Measurements from ENCODE around the gene SHE. TPM values are rescaled to one million over a fixed set of nuclear protein-coding genes. Genes with fewer than 3 reads are reported as not detected.

SHE gene
- total RNA-seq, 1 donor from 2014 or later, result 0.04 TPM

DNA sequence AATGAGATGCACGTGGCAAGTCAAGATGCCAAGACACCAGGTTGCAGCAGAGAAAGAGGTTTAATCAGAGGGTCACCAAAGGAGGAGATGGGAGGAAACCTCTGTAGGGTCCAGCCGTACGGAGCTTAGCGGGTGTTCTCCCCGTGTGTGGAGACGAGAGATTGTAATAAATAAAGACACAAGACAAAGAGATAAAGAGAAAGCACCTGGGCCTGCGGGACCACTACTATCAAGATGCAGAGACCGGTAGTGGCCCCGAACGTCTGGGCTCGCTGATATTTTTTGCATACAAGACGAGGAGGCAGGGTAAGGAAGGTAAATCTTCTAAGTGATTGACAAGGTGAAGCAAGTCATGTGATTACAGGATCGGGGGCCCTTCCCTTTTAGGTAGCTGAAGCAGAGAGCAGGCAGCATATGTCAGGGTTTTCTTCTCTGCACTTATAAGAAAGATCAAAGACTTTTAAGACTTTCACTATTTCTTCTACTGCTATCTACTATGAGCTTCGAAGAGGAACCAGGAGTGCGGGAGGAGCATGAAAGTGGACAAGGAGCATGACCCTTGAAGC, 41.4 kb downstream of the SHE start:
- ATAC-seq (ENCODE audit: low read depth) (no peak), DNase-seq (no peak)
- Mint-ChIP-seq H3K9me3 (no peaks in the 10 kb centered on the region), H3K4me1 (no peaks in the 10 kb centered on the region), H3K27me3 (no peaks in the 10 kb centered on the region), H3K4me3 (no peak overlapping the region), H3K27ac (no peak overlapping the region), H3K36me3 (ENCODE audit: low read depth) (no peaks in the 10 kb centered on the region)
- TF ChIP-seq, protein P1, sequence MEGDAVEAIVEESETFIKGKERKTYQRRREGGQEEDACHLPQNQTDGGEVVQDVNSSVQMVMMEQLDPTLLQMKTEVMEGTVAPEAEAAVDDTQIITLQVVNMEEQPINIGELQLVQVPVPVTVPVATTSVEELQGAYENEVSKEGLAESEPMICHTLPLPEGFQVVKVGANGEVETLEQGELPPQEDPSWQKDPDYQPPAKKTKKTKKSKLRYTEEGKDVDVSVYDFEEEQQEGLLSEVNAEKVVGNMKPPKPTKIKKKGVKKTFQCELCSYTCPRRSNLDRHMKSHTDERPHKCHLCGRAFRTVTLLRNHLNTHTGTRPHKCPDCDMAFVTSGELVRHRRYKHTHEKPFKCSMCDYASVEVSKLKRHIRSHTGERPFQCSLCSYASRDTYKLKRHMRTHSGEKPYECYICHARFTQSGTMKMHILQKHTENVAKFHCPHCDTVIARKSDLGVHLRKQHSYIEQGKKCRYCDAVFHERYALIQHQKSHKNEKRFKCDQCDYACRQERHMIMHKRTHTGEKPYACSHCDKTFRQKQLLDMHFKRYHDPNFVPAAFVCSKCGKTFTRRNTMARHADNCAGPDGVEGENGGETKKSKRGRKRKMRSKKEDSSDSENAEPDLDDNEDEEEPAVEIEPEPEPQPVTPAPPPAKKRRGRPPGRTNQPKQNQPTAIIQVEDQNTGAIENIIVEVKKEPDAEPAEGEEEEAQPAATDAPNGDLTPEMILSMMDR (IDR thresholded peaks at IDR 0.05), result no peak
- ChIA-PET CTCF (no interaction called here), POLR2A (no interaction called here)
- intact Hi-C loops (cut with micrococcal nuclease), result no loop called here

DNA sequence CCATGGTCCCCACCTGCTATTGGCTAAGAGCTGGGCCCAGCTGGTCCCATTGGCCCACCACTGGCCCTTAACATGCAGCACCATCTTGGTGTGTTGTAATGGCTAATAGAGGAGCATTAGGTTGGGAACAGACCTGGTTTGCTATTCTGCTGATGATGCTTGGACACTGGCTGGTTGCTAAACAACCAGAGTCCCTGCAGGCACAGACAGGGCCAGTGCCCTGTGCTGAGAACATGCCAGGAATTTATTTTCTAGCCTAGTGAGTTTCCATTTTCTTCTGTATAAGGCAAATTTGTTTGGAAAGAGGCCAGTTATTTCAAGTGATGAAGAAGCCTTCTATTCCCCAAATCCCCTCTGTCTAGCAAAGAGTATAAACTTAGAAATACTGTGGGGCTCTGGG, 43.1 kb downstream of the SHE start:
- TF ChIP-seq, protein P1 (IDR thresholded peaks at IDR 0.05), result no peak

DNA sequence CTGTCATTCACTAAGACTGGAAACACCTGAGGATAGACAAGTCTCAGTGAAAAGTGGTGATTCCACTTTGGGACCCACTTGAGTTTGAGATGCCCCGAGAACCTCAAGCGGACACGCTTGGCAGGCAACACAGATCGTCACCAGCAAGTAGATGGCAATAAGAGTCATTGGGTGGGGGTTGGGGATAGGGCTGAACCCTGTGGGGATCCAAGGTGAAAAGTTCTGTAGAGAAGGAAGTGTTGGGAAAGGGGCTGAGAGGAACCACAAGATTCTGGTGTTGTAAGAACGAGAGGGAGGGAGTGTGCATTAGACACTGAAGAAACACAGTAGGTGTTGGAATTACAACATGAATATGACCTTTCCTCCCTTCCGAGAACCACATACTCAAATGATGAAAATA, 45.6 kb downstream of the SHE start:
- Mint-ChIP-seq H3K27me3 (no peaks in the 10 kb centered on the region), H3K4me3 (no peak overlapping the region), H3K4me1 (no peaks in the 10 kb centered on the region), H3K36me3 (ENCODE audit: low read depth) (no peaks in the 10 kb centered on the region), H3K27ac (no peak overlapping the region), H3K9me3 (no peaks in the 10 kb centered on the region)
- intact Hi-C loops (cut with micrococcal nuclease), result no loop called here
- DNase-seq, result no peak
- POLR2A ChIA-PET, result interaction anchor here (0.7 kb wide), 1 partner anchor 11 kb away, joined by 3 read pairs; no protein-coding TSS in a partner anchor
- no peak for ATAC-seq (ENCODE audit: low read depth)
- TF ChIP-seq, protein P1 (IDR thresholded peaks at IDR 0.05), result no peak
- CTCF ChIA-PET, result interaction anchor here (0.6 kb wide), 1 partner anchor 90 kb away, joined by 3 read pairs; no protein-coding TSS in a partner anchor

More for the DNA sequence above, 43.1 kb downstream of the SHE start:
- H3K4me1 Mint-ChIP-seq, result no peaks in the 10 kb centered on the region
- no peaks in the 10 kb centered on the region for H3K36me3 Mint-ChIP-seq (ENCODE audit: low read depth)
- ATAC-seq (ENCODE audit: low read depth) (no peak), DNase-seq (no peak)
- ChIA-PET POLR2A (no interaction called here), CTCF (no interaction called here)
- H3K27ac Mint-ChIP-seq, result no peak overlapping the region
- H3K4me3 Mint-ChIP-seq, result no peak overlapping the region
- intact Hi-C loops (cut with micrococcal nuclease), result no loop called here
- no peaks in the 10 kb centered on the region for H3K9me3 Mint-ChIP-seq
- H3K27me3 Mint-ChIP-seq, result no peaks in the 10 kb centered on the region

DNA sequence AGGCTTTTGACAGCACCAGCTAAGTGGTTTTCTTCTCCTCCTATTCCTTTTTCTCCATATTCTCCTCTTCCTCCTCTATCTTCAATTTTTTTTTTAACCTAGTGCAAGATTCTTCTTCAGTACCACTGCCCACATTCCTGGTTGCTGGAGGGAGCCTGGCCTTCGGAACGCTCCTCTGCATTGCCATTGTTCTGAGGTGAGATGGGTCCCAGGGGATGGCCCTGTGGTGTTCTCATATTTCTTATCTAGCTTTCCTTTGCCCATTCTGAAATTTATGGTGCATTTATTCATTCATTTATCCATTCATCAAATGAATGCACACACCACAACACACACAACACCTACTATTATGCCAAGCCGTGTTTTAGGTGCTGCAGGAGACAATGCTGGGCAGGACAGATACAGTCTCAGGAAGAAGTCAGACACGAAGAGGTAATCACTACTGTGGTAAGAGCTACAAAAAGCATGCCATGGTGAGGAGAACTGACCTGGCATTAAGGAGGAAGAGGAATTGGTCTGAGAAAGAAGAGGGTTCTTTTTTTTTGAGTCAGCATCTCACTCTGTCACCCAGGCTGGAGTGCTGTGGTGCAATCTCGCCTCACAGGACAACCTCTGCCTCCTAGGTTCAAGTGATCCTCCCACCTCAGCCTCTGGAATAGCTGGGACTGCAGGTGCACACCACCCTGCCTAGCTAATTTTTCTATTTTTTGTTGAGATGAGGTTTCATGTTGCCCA, 47.7 kb downstream of the SHE start:
- TF ChIP-seq, protein P1 (IDR thresholded peaks at IDR 0.05), result no peak
- Mint-ChIP-seq H3K9me3 (no peaks in the 10 kb centered on the region), H3K36me3 (ENCODE audit: low read depth) (no peaks in the 10 kb centered on the region), H3K4me3 (no peak overlapping the region), H3K27ac (no peak overlapping the region), H3K27me3 (no peaks in the 10 kb centered on the region), H3K4me1 (no peaks in the 10 kb centered on the region)
- intact Hi-C loops (cut with micrococcal nuclease), result no loop called here
- no peak for DNase-seq
- POLR2A ChIA-PET, result no interaction called here
- ATAC-seq (ENCODE audit: low read depth), result no peak
- CTCF ChIA-PET, result no interaction called here

DNA sequence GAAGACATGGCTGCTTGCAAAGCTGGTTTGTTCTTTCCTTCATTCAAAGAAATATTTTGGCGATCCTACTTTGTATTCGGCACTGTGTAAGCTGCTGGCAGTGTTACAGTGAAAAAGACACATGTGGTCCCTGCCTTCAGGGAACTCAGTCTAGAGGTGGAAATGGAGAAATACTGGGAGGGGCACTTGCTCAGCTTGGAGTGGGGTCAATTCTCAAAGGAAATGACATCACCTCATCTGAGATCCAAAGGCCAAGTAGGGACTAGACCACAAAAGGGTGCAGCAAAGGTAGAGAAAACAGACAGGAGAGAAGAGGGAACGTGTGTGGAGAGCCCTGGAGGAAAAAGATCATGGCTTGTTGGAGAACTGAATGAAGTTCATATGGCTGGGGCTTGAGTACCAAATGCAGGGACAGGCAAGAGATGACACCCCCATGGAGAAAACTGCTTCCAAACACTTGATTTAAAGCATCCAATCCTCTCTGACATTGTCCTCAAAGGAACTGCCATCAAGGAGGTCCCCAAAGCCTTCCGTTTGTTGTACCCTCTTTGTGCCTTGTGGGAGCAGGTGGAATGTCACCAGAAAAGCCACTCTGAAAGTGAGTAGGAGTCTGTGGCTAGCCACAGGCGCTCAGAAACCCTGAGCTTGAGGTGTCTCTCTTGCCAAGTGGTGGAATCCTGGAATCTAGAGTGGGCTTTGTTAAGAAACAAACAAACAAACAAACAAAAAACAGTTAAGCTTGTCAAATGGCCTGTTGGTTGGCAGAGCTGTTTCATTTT, 48.4 kb downstream of the SHE start:
- Mint-ChIP-seq H3K36me3 (ENCODE audit: low read depth) (no peaks in the 10 kb centered on the region), H3K4me3 (no peak overlapping the region), H3K9me3 (no peaks in the 10 kb centered on the region), H3K27ac (no peak overlapping the region), H3K27me3 (no peaks in the 10 kb centered on the region), H3K4me1 (no peaks in the 10 kb centered on the region)
- ATAC-seq (ENCODE audit: low read depth), result no peak
- intact Hi-C loops (cut with micrococcal nuclease), result no loop called here
- CTCF ChIA-PET, result interaction anchor here (1.1 kb wide), 1 partner anchor 27 kb away, joined by 3 read pairs; no protein-coding TSS in a partner anchor
- TF ChIP-seq, protein P1 (IDR thresholded peaks at IDR 0.05), result no peak
- DNase-seq, result no peak
- POLR2A ChIA-PET, result no interaction called here
